ENCODE measurements around the gene CDK1. TPM values are rescaled to one million over a fixed set of nuclear protein-coding genes. Genes with fewer than 3 reads are reported as not detected.

Gene CDK1
- total RNA-seq, 6 donors from 2014 or later: 1.0 to 8.0 (median 5.2) TPM

- no peak overlapping the region for H3K4me3 ChIP-seq
- WGBS, 2 donors: 90 to 91% methylated on average over 4 of the region's 4 CpGs
- ATAC-seq (ENCODE audit: low FRiP score in 2 of 2) (no peak), DNase-seq (no peak)
- no peaks in the 10 kb centered on the region for H3K4me1 ChIP-seq
- no peak overlapping the region for H3K27ac ChIP-seq
- no peaks in the 10 kb centered on the region for H3K36me3 ChIP-seq
- no peaks in the 10 kb centered on the region for H3K27me3 ChIP-seq
- H3K9me3 ChIP-seq: no peaks in the 10 kb centered on the region
- no peak for TF ChIP-seq POLR2AphosphoS5 (IDR thresholded peaks at IDR 0.05)
- TF ChIP-seq CTCF (IDR thresholded peaks at IDR 0.05): no peak
- TF ChIP-seq EP300 (IDR thresholded peaks at IDR 0.05): no peak
- no peak for TF ChIP-seq POLR2A (IDR thresholded peaks at IDR 0.05)
These were observed 16.7 kb downstream of the CDK1 start for GRCh38 chr10:60794953-60795352.

- Histone ChIP-seq H3K27ac (no peak overlapping the region), H3K9me3 (no peaks in the 10 kb centered on the region), H3K36me3 (no peaks in the 10 kb centered on the region), H3K4me3 (no peak overlapping the region), H3K4me1 (peaks cover 0 to under 1% (median 0%) of the 10 kb centered on the region in 4 donors), H3K27me3 (no peaks in the 10 kb centered on the region)
- TF ChIP-seq POLR2AphosphoS5 (IDR thresholded peaks at IDR 0.05): no peak
- TF ChIP-seq CTCF (IDR thresholded peaks at IDR 0.05): no peak
- TF ChIP-seq POLR2A (IDR thresholded peaks at IDR 0.05): no peak
- no peak for TF ChIP-seq EP300 (IDR thresholded peaks at IDR 0.05)
- no peak for ATAC-seq (ENCODE audit: low FRiP score in 2 of 2)
- WGBS, 2 donors: 95 to 96% methylated on average over 3 of the region's 3 CpGs
- DNase-seq: no peak
These were observed 17.4 kb downstream of the CDK1 start for GRCh38 chr10:60795465-60796202.

GRCh38 chr10:60796481-60796880 is 18.2 kb downstream of the CDK1 start:
- no peaks in the 10 kb centered on the region for H3K36me3 ChIP-seq
- 94 to 100% methylated on average over 1 of the region's 1 CpG for WGBS, 2 donors
- TF ChIP-seq POLR2A (IDR thresholded peaks at IDR 0.05) (no peak), POLR2AphosphoS5 (IDR thresholded peaks at IDR 0.05) (no peak), EP300 (IDR thresholded peaks at IDR 0.05) (no peak)

GRCh38 chr10:60797200-60797599 is 18.9 kb downstream of the CDK1 start:
- no peak for ATAC-seq (ENCODE audit: low FRiP score in 2 of 2)
- WGBS, 2 donors: 74 to 82% methylated on average over 6 of the region's 6 CpGs
- no peaks in the 10 kb centered on the region for H3K27me3 ChIP-seq
- DNase-seq: no peak
- H3K4me3 ChIP-seq: no peak overlapping the region
- no peak overlapping the region for H3K27ac ChIP-seq
- peaks cover 5 to 15% (median 10%) of the 10 kb centered on the region in 4 donors for H3K4me1 ChIP-seq
- H3K9me3 ChIP-seq: no peaks in the 10 kb centered on the region
- TF ChIP-seq POLR2A (IDR thresholded peaks at IDR 0.05) (no peak), POLR2AphosphoS5 (IDR thresholded peaks at IDR 0.05) (no peak), CTCF (IDR thresholded peaks at IDR 0.05) (no peak), EP300 (IDR thresholded peaks at IDR 0.05) (no peak)
- no peaks in the 10 kb centered on the region for H3K36me3 ChIP-seq

More at GRCh38 chr10:60796481-60796880, 18.2 kb downstream of the CDK1 start:
- Histone ChIP-seq H3K27ac (no peak overlapping the region), H3K9me3 (no peaks in the 10 kb centered on the region), H3K4me3 (no peak overlapping the region), H3K4me1 (peaks cover 4 to 9% (median 6%) of the 10 kb centered on the region in 4 donors), H3K27me3 (no peaks in the 10 kb centered on the region)
- DNase-seq: no peak
- ATAC-seq (ENCODE audit: low FRiP score in 2 of 2): no peak

- Histone ChIP-seq H3K4me3 (no peak overlapping the region), H3K9me3 (no peaks in the 10 kb centered on the region), H3K27ac (no peak overlapping the region), H3K36me3 (no peaks in the 10 kb centered on the region), H3K27me3 (no peaks in the 10 kb centered on the region), H3K4me1 (peaks cover 5 to 18% (median 10%) of the 10 kb centered on the region in 4 donors)
- WGBS, 2 donors: 94 to 97% methylated on average over 3 of the region's 3 CpGs
- no peak for TF ChIP-seq EP300 (IDR thresholded peaks at IDR 0.05)
- no peak for TF ChIP-seq POLR2A (IDR thresholded peaks at IDR 0.05)
- TF ChIP-seq CTCF (IDR thresholded peaks at IDR 0.05): no peak
- TF ChIP-seq POLR2AphosphoS5 (IDR thresholded peaks at IDR 0.05): no peak
- DNase-seq: no peak
- no peak for ATAC-seq (ENCODE audit: low FRiP score in 2 of 2)
These were observed 19.8 kb downstream of the CDK1 start for GRCh38 chr10:60798031-60798430.

All from upper lobe of left lung (tissue), 6 donors.